T-helper 17 cell (primary cell): Measurements from ENCODE around the gene NVL. TPM values are rescaled to one million over a fixed set of nuclear protein-coding genes. Genes with fewer than 3 reads are reported as not detected.
"Not testable (repeated sequence)": the region's sequence is repeated elsewhere in the genome, so short reads cannot be mapped to it uniquely, and the experiment has no call there.

Experiments used
- ATAC-seq: fragments of 150-1000 bp; cut with Tn5 transposase; 2 replicates; pipeline ENCODE4 v1.10.0; 2021; ENCODE audit warnings: mild to moderate bottlenecking, moderate library complexity
- DNase-seq, 3 donors: peaks; one replicate each; pipeline versions ENCODE4 v3.0.0 to v3.0.0-alpha.2; 2020 to 2021
- H3K9me3 ChIP-seq: one replicate; pipeline ENCODE4 v1.7.0; 2013; ENCODE audit warnings: low read length, mild to moderate bottlenecking; ENCODE audit not compliant: control insufficient read depth, poor library complexity, severe bottlenecking
- H3K27ac Mint-ChIP-seq: one replicate; pipeline ENCODE4 v1.8.0; 2022; ENCODE audit warnings: mild to moderate bottlenecking, moderate library complexity, mixed read lengths
- H3K27me3 Mint-ChIP-seq: one replicate; pipeline ENCODE4 v1.8.0; 2022; ENCODE audit warnings: mixed read lengths
- H3K36me3 Mint-ChIP-seq: one replicate; pipeline ENCODE4 v1.8.0; 2022; ENCODE audit warnings: low read depth, mixed read lengths
- H3K4me1 Mint-ChIP-seq: one replicate; pipeline ENCODE4 v1.8.0; 2022; ENCODE audit warnings: mild to moderate bottlenecking, mixed read lengths
- H3K4me3 Mint-ChIP-seq: one replicate; pipeline ENCODE4 v1.8.0; 2022; ENCODE audit warnings: mild to moderate bottlenecking, moderate library complexity, mixed read lengths
- total RNA-seq, 4 donors: library from RNA in 2 of 4; stranded (reverse) in 2 of 4; gene quantifications; one replicate each; pipeline ENCODE4 v1.2.3 and lab custom pipeline; 2022 to 2026

Gene NVL
- total RNA-seq, 2 donors from 2014 or later = 24.8 to 28.3 TPM

DNA sequence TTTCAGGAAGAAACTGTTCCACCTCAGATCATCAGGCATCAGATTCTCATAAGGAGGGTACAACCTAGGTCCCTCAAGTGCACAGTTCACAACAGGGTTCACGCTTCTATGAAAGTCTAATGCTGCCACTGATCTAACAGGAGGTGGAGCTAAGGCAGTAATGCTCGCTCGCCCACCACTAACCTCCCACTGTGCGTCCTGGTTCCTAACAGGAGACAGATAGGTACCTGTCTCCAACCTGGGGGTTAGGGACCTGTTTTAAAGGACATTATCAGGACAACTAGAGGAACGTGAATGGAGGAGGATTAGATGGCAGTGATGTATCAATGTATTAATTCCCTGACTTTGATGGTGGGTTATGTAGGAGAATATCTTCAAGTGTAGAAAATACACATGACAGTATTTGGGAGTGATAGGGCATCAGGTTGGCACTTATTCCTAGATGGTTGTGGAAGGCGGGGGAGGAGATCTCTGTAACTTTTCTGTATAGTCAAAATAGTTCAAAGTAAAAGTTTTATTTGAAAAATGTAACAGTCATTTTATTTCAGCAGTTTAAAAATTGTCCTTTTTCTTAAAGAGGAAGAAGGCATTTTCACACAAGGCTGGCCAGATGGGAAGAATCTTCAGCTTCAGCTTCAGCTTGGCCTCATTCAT lies 103.0 kb downstream of the NVL start:
- Mint-ChIP-seq H3K27ac (no peak overlapping the region), H3K27me3 (no peaks in the 10 kb centered on the region), H3K4me3 (no peak overlapping the region), H3K4me1 (peaks cover 2% of the 10 kb centered on the region), H3K36me3 (peaks cover 14% of the 10 kb centered on the region)
- no peaks in the 10 kb centered on the region for H3K9me3 ChIP-seq
- DNase-seq = no peak
- no peak for ATAC-seq

- Mint-ChIP-seq H3K27ac (no peak overlapping the region), H3K4me1 (peaks cover 2% of the 10 kb centered on the region), H3K4me3 (no peak overlapping the region), H3K27me3 (no peaks in the 10 kb centered on the region), H3K36me3 (peaks cover 9% of the 10 kb centered on the region)
- DNase-seq (no peak), ATAC-seq (no peak)
- no peaks in the 10 kb centered on the region for H3K9me3 ChIP-seq
Observed at GRCh38 chr1:224223819-224224714, 105.9 kb downstream of the NVL start.

- Mint-ChIP-seq H3K27me3 (no peaks in the 10 kb centered on the region), H3K4me1 (peaks cover 2% of the 10 kb centered on the region), H3K36me3 (no peaks in the 10 kb centered on the region), H3K4me3 (no peak overlapping the region), H3K27ac (no peak overlapping the region)
- DNase-seq = no peak
- no peak for ATAC-seq
- no peaks in the 10 kb centered on the region for H3K9me3 ChIP-seq
Observed at GRCh38 chr1:224219612-224220059, 110.3 kb downstream of the NVL start.

DNA sequence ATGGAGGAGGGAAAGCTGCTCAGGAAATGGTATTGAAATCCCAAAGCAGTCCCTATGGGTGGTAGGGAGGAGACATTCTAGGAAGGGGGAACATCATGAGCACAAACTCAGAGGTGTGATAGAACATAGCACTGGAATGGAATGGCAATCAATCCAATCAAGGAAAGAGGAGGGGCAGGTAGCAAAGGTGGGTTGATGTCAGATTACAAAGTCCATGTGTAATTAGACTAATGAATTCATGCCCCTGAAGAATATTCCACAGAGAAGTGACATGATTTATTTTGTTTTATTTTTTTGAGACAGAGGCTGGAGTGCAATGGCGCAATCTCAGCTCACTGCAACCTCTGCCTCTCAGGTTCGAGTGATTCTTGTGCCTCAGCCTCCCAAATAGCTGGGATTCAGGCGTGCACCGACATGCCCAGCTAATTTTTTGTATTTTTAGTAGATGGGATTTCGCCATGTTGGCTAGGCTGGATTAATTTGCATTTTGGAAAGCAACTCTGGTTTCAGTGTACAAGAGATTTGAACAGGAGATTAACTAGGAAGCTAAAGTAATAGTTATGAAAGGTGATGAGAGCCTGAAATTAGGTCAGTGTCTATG lies 110.9 kb downstream of the NVL start:
- no peaks in the 10 kb centered on the region for H3K27me3 Mint-ChIP-seq
- H3K9me3 ChIP-seq = no peaks in the 10 kb centered on the region
- peaks cover 2% of the 10 kb centered on the region for H3K4me1 Mint-ChIP-seq
- no peak for ATAC-seq
- H3K36me3 Mint-ChIP-seq = no peaks in the 10 kb centered on the region
- no peak for DNase-seq
- no peak overlapping the region for H3K4me3 Mint-ChIP-seq
- no peak overlapping the region for H3K27ac Mint-ChIP-seq

- H3K4me3 Mint-ChIP-seq = no peak overlapping the region
- ATAC-seq (no peak), DNase-seq (no peak)
- H3K36me3 Mint-ChIP-seq = no peaks in the 10 kb centered on the region
- H3K4me1 Mint-ChIP-seq = peaks cover 2% of the 10 kb centered on the region
- no peaks in the 10 kb centered on the region for H3K27me3 Mint-ChIP-seq
- peak overlapping the region; percentile 65 for H3K27ac Mint-ChIP-seq
- H3K9me3 ChIP-seq = no peaks in the 10 kb centered on the region
Observed at GRCh38 chr1:224217655-224218623, 112.0 kb downstream of the NVL start.

DNA sequence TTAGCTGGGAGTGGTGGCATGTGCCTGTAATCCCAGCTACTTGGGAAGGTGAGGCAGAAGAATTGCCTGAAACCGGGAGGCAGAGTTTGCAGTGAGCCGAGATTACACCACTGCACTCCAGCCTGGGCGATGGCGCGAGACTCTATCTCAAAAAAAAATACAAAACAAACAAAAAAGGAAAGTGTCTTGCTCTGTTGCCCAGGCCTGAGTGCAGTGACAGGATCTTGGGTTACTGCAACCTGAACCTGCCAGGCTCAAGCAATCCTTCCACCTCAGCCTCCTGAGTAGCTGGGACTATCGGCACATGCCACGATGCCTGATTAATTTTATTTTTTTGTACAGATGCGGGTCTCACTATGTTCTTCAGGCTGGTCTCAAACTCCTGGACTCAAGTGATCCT lies 113.6 kb downstream of the NVL start:
- Mint-ChIP-seq H3K4me1 (peaks cover 4% of the 10 kb centered on the region), H3K27me3 (no peaks in the 10 kb centered on the region), H3K27ac (no peak overlapping the region), H3K4me3 (no peak overlapping the region), H3K36me3 (no peaks in the 10 kb centered on the region)
- no peak for ATAC-seq
- H3K9me3 ChIP-seq = no peaks in the 10 kb centered on the region
- no peak for DNase-seq

- DNase-seq (no peak), ATAC-seq (no peak)
- Mint-ChIP-seq H3K27me3 (no peaks in the 10 kb centered on the region), H3K27ac (no peak overlapping the region), H3K4me3 (no peak overlapping the region), H3K36me3 (no peaks in the 10 kb centered on the region), H3K4me1 (peaks cover 4% of the 10 kb centered on the region)
- H3K9me3 ChIP-seq = no peaks in the 10 kb centered on the region
Observed at GRCh38 chr1:224213438-224214119, 116.4 kb downstream of the NVL start.

DNA sequence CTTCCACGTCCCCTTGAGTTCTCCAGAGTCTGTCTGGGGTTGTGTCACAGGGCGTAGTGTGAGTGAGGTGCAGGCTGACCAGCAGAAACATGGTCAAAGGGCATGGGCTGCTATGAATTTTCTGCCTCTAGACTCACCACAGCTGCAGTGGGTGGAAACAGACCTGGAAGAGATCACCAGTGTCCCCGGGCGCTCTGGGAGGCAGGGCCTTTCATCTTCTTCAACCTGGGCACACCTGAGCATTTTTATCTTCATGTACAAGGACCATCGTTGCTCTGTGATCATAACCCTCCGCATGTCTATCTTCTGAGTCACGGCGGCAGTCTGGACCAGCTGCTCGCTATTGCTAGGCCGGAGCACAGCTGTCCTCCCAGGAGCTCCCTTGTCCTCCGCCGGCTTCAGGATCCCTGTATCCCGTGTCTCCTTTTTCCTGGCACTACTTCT lies 117.3 kb downstream of the NVL start:
- ATAC-seq (no peak), DNase-seq (no peak)
- H3K36me3 Mint-ChIP-seq = no peaks in the 10 kb centered on the region
- peaks cover 4% of the 10 kb centered on the region for H3K4me1 Mint-ChIP-seq
- H3K27me3 Mint-ChIP-seq = no peaks in the 10 kb centered on the region
- H3K9me3 ChIP-seq = no peaks in the 10 kb centered on the region
- no peak overlapping the region for H3K4me3 Mint-ChIP-seq
- no peak overlapping the region for H3K27ac Mint-ChIP-seq

GRCh38 chr1:224211206-224211962 lies 118.6 kb downstream of the NVL start:
- no peak for ATAC-seq
- Mint-ChIP-seq H3K4me3 (no peak overlapping the region), H3K36me3 (no peaks in the 10 kb centered on the region), H3K27ac (no peak overlapping the region), H3K4me1 (peaks cover 4% of the 10 kb centered on the region), H3K27me3 (no peaks in the 10 kb centered on the region)
- no peak for DNase-seq
- H3K9me3 ChIP-seq = no peaks in the 10 kb centered on the region

DNA sequence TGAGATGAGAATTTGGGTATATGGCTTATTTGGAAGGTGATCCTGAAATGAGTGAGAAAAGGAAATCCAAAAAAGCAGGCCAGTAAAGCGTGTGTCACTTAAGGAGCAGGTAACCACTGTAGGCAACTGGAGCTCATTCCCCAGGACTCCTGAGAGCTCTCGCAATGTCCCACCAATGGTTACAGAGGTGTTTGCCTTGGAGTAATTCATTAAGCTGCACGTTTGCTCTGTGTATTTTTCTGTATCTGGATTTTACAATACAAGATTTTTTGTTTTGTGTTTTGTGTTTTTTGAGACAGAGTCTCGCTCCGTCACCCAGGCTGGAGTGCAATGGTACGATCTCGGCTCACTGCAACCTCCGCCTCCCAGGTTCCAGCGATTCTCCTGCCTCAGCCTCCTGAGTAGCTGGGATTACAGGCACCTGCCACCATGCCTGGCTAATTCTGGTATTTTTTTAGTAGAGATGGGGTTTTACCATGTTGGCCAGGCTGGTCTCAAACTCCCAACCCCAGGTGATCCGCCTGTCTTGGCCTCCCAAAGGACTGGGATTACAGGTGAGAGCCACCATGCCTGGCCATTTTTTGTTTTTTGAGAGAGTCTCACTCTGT lies 123.9 kb downstream of the NVL start:
- H3K36me3 Mint-ChIP-seq, H3K27me3 Mint-ChIP-seq, H3K4me1 Mint-ChIP-seq, H3K9me3 ChIP-seq, ATAC-seq, DNase-seq, H3K27ac Mint-ChIP-seq: not testable (repeated sequence)
- peak overlapping the region; percentile 77 for H3K4me3 Mint-ChIP-seq

DNA sequence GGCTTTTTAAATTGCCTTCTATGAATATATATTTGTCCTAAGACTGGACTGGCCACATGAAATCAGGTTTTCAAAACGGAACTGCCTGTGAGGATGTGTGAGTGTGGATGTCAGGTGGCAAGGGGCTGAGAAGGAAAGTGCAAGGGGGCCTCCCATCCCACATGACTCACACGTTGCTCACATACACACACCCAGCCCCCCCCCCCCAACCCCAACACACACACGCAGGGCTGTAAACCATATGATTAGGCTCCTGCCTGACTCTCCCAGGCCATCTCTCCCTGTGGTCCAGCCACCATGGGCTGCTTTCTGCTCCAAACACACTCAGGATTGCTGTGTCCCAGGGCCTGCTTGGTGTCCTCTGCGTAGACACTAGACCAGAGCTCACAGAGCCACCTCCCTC lies 124.5 kb downstream of the NVL start:
- Mint-ChIP-seq H3K27ac (peak overlapping the region; percentile 24), H3K27me3 (no peaks in the 10 kb centered on the region), H3K36me3 (no peaks in the 10 kb centered on the region), H3K4me1 (peaks cover 3% of the 10 kb centered on the region), H3K4me3 (peak overlapping the region; percentile 77)
- DNase-seq = no peak
- ATAC-seq = peak; percentile 48
- H3K9me3 ChIP-seq = no peaks in the 10 kb centered on the region
